Right lobe of liver (tissue), 6 donors: Measurements from ENCODE around the gene MGAT2. TPM values are rescaled to one million over a fixed set of nuclear protein-coding genes. Genes with fewer than 3 reads are reported as not detected.

ENCODE experiments used
- ATAC-seq, 4 donors: fragments of 200-7000 bp; cut with Tn5 transposase; one replicate each; pipeline ENCODE4 v1.9.1; 2020; ENCODE audit warnings: mild to moderate bottlenecking in 4 of 4, moderate library complexity in 4 of 4
- DNase-seq, 3 donors: peaks; one replicate each; pipeline ENCODE4 v3.0.0-alpha.2; 2020
- H3K27ac ChIP-seq, 3 donors: fragments of 200-600 bp; one replicate each; pipeline ENCODE4 v1.8.0; 2022
- H3K27me3 ChIP-seq, 2 donors: fragments of 200-600 bp; one replicate each; pipeline ENCODE4 v1.8.0; 2022
- H3K36me3 ChIP-seq, 4 donors: fragments of 200-600 bp; sonication (generic) in 1 of 4; one replicate each; pipeline versions ENCODE4 v1.5.1 to v1.8.0; 2017 to 2022; ENCODE audit warnings: control low read depth in 1 of 4
- H3K4me1 ChIP-seq, 4 donors: fragments of 200-600 bp; sonication (generic) in 1 of 4; one replicate each; pipeline versions ENCODE4 v1.5.1 to v1.8.0; 2017 to 2022; ENCODE audit warnings: control low read depth in 1 of 4
- H3K4me3 ChIP-seq, 3 donors: fragments of 200-600 bp; one replicate each; pipeline ENCODE4 v1.8.0; 2022
- H3K9me3 ChIP-seq, 4 donors: fragments of 200-600 bp; sonication (generic) in 1 of 4; one replicate each; pipeline versions ENCODE4 v1.5.1 to v1.8.0; 2017 to 2022; ENCODE audit warnings: control low read depth in 1 of 4
- POLR2A ChIP-seq: fragments of 450-650 bp; IDR thresholded peaks from one replicate; pipeline ENCODE4 v1.6.1; 2017; ENCODE audit warnings: antibody characterized with exemption, mild to moderate bottlenecking
- WGBS: methylation state at CpG from one replicate; pipeline ENCODE4 v1.1.6; 2018; ENCODE audit warnings: low coverage, low lambda C conversion rate; ENCODE audit not compliant: insufficient coverage; ENCODE audit errors: missing lambda C conversion rate; 5-methylcytosine and 5-hydroxymethylcytosine counted together
- intact Hi-C, 2 donors: fragments of 100-400 bp; cut with DNase I; formaldehyde crosslinking; loops; one replicate each; pipeline versions ENCODE4 v1.11.2 to v1.14.1; 2022
- total RNA-seq, 6 experiments: library from RNA; depleted of rRNA in 2 of 6; stranded (reverse); fragments of >200 nt in 2 of 6; fragmentation: NEBNext Ultra II Directional in 3 of 6; extraction: Animal tissue kit (Norgen Biotek cat#: 25700) in 3 of 6; gene quantifications; one replicate each; pipeline versions ENCODE4 v1.1.0 to v1.2.4, GENCODE V29; 2016 to 2023
- TF ChIP-seq, protein P1 (sequence below), 4 donors: fragments of 200-600 bp in 3 of 4; fragments of 450-650 bp in 1 of 4; IDR thresholded peaks; one replicate each; pipeline versions ENCODE4 v1.5.1 to v1.8.0; 2016 to 2022; ENCODE audit warnings: antibody characterized with exemption in 4 of 4, mild to moderate bottlenecking in 2 of 4
- donor health status: DM: no; HTN: yes; CAD: no.
- donor health status: DM: no; HTN: no; CAD: no.
- donor health status: DM: no; HTN: no; CAD: no.
- donor health status: DM: no; HTN: yes; CAD: no.
- donor health status: DM: no; HTN: yes; CAD: no.

MGAT2 gene
- total RNA-seq, 6 experiments from 2014 or later: 26.1 to 37.0 (median 30.5) TPM

DNA sequence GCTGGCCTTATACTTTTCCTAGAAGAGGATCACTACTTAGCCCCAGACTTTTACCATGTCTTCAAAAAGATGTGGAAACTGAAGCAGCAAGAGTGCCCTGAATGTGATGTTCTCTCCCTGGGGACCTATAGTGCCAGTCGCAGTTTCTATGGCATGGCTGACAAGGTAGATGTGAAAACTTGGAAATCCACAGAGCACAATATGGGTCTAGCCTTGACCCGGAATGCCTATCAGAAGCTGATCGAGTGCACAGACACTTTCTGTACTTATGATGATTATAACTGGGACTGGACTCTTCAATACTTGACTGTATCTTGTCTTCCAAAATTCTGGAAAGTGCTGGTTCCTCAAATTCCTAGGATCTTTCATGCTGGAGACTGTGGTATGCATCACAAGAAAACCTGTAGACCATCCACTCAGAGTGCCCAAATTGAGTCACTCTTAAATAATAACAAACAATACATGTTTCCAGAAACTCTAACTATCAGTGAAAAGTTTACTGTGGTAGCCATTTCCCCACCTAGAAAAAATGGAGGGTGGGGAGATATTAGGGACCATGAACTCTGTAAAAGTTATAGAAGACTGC lies 1.5 kb downstream of the MGAT2 start:
- Histone ChIP-seq H3K4me1 (peaks cover 0 to 35% (median 5%) of the 10 kb centered on the region in 4 donors), H3K27me3 (no peaks in the 10 kb centered on the region), H3K9me3 (no peaks in the 10 kb centered on the region), H3K36me3 (peaks cover 0 to 17% (median 8%) of the 10 kb centered on the region in 4 donors), H3K27ac (peak overlapping the region; percentile 80 to 96 (median 88)), H3K4me3 (peak overlapping the region; percentile 92 to 97 (median 95))
- DNase-seq (no peak), ATAC-seq (no peak)
- intact Hi-C loops: no loop called here
- WGBS: 25% methylated on average over 3 of the region's 3 CpGs
- TF ChIP-seq, protein P1, sequence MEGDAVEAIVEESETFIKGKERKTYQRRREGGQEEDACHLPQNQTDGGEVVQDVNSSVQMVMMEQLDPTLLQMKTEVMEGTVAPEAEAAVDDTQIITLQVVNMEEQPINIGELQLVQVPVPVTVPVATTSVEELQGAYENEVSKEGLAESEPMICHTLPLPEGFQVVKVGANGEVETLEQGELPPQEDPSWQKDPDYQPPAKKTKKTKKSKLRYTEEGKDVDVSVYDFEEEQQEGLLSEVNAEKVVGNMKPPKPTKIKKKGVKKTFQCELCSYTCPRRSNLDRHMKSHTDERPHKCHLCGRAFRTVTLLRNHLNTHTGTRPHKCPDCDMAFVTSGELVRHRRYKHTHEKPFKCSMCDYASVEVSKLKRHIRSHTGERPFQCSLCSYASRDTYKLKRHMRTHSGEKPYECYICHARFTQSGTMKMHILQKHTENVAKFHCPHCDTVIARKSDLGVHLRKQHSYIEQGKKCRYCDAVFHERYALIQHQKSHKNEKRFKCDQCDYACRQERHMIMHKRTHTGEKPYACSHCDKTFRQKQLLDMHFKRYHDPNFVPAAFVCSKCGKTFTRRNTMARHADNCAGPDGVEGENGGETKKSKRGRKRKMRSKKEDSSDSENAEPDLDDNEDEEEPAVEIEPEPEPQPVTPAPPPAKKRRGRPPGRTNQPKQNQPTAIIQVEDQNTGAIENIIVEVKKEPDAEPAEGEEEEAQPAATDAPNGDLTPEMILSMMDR (IDR thresholded peaks at IDR 0.05): no peak

DNA sequence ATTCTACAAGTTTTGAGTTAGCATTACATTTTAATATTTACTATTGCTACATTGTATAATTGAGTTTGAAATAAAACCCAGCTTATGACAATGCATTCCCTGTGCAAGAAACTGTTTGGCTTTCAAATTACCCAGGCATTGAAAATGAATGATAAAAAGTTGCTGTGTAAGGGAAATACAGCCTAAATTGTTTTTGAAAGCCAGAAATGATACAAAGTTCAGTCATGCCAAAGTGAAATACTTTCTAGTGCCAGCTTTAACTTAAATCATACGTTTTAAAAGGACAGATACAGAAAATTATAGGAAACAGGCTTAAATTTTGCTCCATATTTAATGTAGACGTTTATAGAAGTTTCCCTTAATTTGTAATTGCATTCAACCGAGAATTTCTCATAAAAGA lies 2.8 kb downstream of the MGAT2 start:
- intact Hi-C loops: no loop called here

DNA sequence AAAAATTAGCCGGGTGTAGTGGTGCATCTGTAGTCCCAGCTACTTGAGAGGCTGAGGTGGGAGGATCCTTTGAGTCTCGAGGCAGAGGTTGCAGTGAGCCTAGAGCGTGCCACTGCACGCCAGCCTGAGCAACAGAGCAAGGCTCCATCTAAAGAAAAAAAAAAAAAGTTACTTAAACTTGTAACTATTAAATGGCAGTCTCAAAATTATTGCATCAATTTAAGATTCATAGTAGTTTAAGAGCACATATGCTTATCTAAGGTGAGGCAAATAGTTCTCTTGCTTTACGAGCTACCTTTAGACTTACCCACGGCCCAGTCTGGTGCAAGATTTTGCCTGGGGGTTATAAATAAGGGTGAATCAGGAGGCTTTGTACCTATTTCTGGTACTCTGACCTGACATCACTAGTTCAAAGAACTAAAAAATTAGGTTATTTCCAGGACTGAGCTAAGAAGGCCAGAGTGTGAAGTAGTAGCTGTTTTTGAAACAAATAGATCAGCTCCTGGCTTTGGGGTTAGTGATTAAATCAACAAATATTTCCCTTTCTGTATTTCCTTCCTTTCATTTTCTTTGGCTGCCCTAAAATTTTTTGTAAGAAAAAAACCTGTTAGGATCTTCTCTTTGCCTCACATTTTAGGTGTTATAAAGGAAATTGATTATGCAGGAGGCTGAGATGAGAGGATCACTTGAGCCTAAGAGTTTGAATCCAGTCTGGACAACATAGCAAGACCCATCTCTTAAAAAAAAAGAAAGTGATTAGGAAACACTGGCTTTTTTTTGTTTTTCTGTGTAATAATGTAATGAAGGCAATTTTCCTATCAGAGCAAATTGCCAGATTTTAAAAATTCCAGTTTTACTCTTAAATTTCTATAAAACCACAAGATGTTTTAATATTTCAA lies 3.6 kb downstream of the MGAT2 start:
- intact Hi-C loops: no loop called here
- ATAC-seq (peak in 1 of 4 donors; percentile 19), DNase-seq (no peak)
- H3K36me3 ChIP-seq: peaks cover 0 to 8% (median 2%) of the 10 kb centered on the region in 4 donors
- H3K4me1 ChIP-seq: peaks cover 0 to 35% (median 5%) of the 10 kb centered on the region in 4 donors
- H3K27ac ChIP-seq: peak overlapping the region; percentile 11 to 88 (median 80)
- 14% methylated on average over 6 of the region's 6 CpGs for WGBS
- H3K27me3 ChIP-seq: no peaks in the 10 kb centered on the region
- no peak for TF ChIP-seq POLR2A
- TF ChIP-seq, protein P1 (IDR thresholded peaks at IDR 0.05): no peak
- H3K9me3 ChIP-seq: no peaks in the 10 kb centered on the region
- peak overlapping the region; percentile 92 to 97 (median 95) for H3K4me3 ChIP-seq

More for the DNA sequence above, 2.8 kb downstream of the MGAT2 start:
- Histone ChIP-seq H3K9me3 (no peaks in the 10 kb centered on the region), H3K36me3 (peaks cover 0 to 13% (median 5%) of the 10 kb centered on the region in 4 donors), H3K4me1 (peaks cover 0 to 35% (median 5%) of the 10 kb centered on the region in 4 donors), H3K4me3 (peak overlapping the region; percentile 92 to 97 (median 95)), H3K27me3 (no peaks in the 10 kb centered on the region), H3K27ac (peak overlapping the region; percentile 11 to 88 (median 80))
- WGBS: 15% methylated on average over 3 of the region's 3 CpGs
- no peak for ATAC-seq
- TF ChIP-seq, protein P1 (IDR thresholded peaks at IDR 0.05): no peak
- no peak for TF ChIP-seq POLR2A
- no peak for DNase-seq

DNA sequence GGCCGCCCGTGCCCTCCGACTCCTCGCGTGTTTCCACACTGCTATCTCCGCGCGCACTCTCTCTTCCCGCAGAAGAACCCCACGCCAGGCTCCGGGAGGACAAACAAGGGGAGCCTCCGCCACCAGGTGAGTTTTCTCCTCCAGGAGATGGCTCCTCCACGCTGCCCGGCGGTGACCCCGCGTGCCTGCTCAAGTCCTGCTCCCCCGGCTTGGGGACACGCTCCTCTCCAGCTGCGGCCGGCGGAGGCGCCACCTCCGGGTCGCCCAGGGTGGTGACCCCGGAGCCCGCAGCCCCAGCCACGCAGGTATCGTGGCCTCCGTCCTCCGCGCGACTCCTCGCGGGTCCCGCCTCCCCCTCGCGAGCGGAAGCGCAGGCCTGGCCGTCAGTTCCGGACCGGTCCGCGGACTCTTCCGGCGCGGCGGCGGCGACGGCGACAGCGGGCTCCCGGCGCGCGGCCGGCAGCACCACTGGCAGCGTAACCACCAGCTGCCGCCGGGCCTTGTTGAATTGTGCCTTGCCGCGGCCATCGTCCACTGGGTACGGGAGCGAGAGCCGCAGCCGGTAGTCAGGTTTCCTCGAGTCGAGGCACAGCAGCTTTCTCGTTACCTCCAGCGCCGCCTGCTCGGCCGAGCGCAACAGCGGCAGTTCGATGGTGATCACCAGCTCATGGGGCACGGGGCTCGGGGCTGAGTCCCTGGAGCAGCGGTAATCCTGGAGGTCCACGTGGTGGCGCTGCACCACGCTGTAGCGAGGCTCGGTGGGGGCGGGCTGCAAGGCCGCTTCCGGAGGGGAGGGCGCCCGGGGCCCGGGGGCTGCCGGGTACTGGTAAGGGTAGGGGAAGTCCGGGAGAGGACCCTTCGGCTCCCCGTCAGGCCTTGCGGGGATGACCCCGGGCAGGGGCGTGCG lies 13.3 kb downstream of the MGAT2 start:
- Histone ChIP-seq H3K9me3 (no peaks in the 10 kb centered on the region), H3K36me3 (peaks cover 0 to 5% (median 2%) of the 10 kb centered on the region in 4 donors), H3K27me3 (no peaks in the 10 kb centered on the region), H3K4me3 (peak overlapping the region; percentile 92 to 97 (median 95)), H3K27ac (peak overlapping the region; percentile 91 to 97 (median 95)), H3K4me1 (peaks cover 0 to 37% (median 0%) of the 10 kb centered on the region in 4 donors)
- WGBS: 1% methylated on average over 16 of the region's 101 CpGs
- intact Hi-C loops: loop anchor here in 1 of 2 donors (10.0 kb wide), 1 partner anchor 131 kb away; the partner anchor contains the start of gene KLHDC2
- peak; percentile 95 to 96 (median 95) for DNase-seq
- peak; percentile 87 to 95 (median 90) for ATAC-seq
- peak; percentile 92 for TF ChIP-seq POLR2A
- TF ChIP-seq, protein P1 (IDR thresholded peaks at IDR 0.05): peak; percentile 84 to 89 (median 87)
